IMR-90 (cell line): ENCODE data around the gene NCKIPSD. TPM values are rescaled to one million over a fixed set of nuclear protein-coding genes. Genes with fewer than 3 reads are reported as not detected.

Experiments
- ATAC-seq: fragments of 200-7000 bp; cut with Tn5 transposase; 2 replicates; pipeline ENCODE4 v1.9.1; 2020; ENCODE audit warnings: low read depth, mild to moderate bottlenecking, moderate library complexity
- BruUV-seq: library from RNA; stranded (reverse); fragments of 400-500 nt; replicated peaks from 2 replicates; lab custom pipeline; 2021; lab: Mats Ljungman, UMichigan
- CTCF ChIA-PET: fragments of 300-600 bp; formaldehyde crosslinking; extraction: SDS; loops from one replicate; lab custom pipeline; 2021; ENCODE audit warnings: antibody characterized with exemption; lab: Yijun Ruan, JAX
- POLR2A ChIA-PET: fragments of 300-600 bp; sonication (Branson Sonifier 250); formaldehyde crosslinking; loops from one replicate; lab custom pipeline; 2022; ENCODE audit warnings: antibody characterized with exemption; ENCODE audit not compliant: unreplicated experiment; lab: Charles Lee
- DNase-seq: peaks from one replicate; pipeline ENCODE4 v3.0.0; 2013
- H2AFZ ChIP-seq: replicated peaks from 2 replicates; pipeline ENCODE3; 2013; ENCODE audit warnings: low read length, mild to moderate bottlenecking; ENCODE audit not compliant: poor library complexity
- H2AK5ac ChIP-seq: 2 replicates; pipeline ENCODE4 v1.6.1; 2013; ENCODE audit warnings: low read depth, low read length, inconsistent platforms
- H2AK9ac ChIP-seq: replicated peaks from 2 replicates; pipeline ENCODE3; 2013; ENCODE audit warnings: mild to moderate bottlenecking, low read depth, low read length, moderate library complexity; ENCODE audit not compliant: poor library complexity
- H2BK120ac ChIP-seq: 2 replicates; pipeline ENCODE4 v1.6.1; 2013; ENCODE audit warnings: low read depth, low read length, inconsistent platforms
- H2BK15ac ChIP-seq: 3 replicates; pipeline ENCODE4 v1.6.1; 2013; ENCODE audit warnings: low read depth, low read length, inconsistent platforms
- H2BK20ac ChIP-seq: 2 replicates; pipeline ENCODE4 v1.6.1; 2013; ENCODE audit warnings: low read depth, mild to moderate bottlenecking, inconsistent platforms, low read length, moderate library complexity
- H2BK5ac ChIP-seq: 2 replicates; pipeline ENCODE4 v1.6.1; 2013; ENCODE audit warnings: mild to moderate bottlenecking, low read depth, low read length, inconsistent platforms; ENCODE audit not compliant: poor library complexity, severe bottlenecking
- H3K14ac ChIP-seq: replicated peaks from 2 replicates; pipeline ENCODE4 v1.6.1; 2013; ENCODE audit warnings: low read depth, low read length, inconsistent platforms
- H3K18ac ChIP-seq: 2 replicates; pipeline ENCODE4 v1.6.1; 2013; ENCODE audit warnings: low read depth, low read length, control low read depth
- H3K23ac ChIP-seq: 2 replicates; pipeline ENCODE4 v1.6.1; 2013; ENCODE audit warnings: low read depth, low read length, inconsistent platforms
- H3K27ac ChIP-seq: 2 replicates; pipeline ENCODE4 v1.5.1; 2013; ENCODE audit warnings: mild to moderate bottlenecking, control low read depth, low read length; ENCODE audit not compliant: insufficient read depth
- H3K27me3 ChIP-seq: 2 replicates; pipeline ENCODE4 v1.6.1; 2013; ENCODE audit warnings: low read length; ENCODE audit not compliant: control insufficient read depth, insufficient read depth
- H3K36me3 ChIP-seq: 2 replicates; pipeline ENCODE4 v1.6.1; 2013; ENCODE audit warnings: low read length, mixed read lengths; ENCODE audit not compliant: control insufficient read depth, insufficient read depth
- H3K4ac ChIP-seq: 2 replicates; pipeline ENCODE4 v1.6.1; 2013; ENCODE audit warnings: low read depth, low read length, inconsistent platforms
- H3K4me1 ChIP-seq: 2 replicates; pipeline ENCODE4 v1.6.1; 2013; ENCODE audit warnings: low read length, mixed read lengths; ENCODE audit not compliant: control insufficient read depth, insufficient read depth
- H3K4me2 ChIP-seq: 2 replicates; pipeline ENCODE4 v1.6.1; 2013; ENCODE audit warnings: low read depth, mild to moderate bottlenecking, control low read depth, low read length, moderate library complexity
- H3K4me3 ChIP-seq: 2 replicates; pipeline ENCODE4 v1.5.1; 2013; ENCODE audit warnings: low read depth, mild to moderate bottlenecking, control low read depth, low read length, moderate library complexity; ENCODE audit not compliant: insufficient read depth
- H3K56ac ChIP-seq: 2 replicates; pipeline ENCODE4 v1.6.1; 2013; ENCODE audit warnings: low read length, inconsistent platforms; ENCODE audit not compliant: insufficient read depth; ENCODE audit errors: extremely low read depth
- H3K79me1 ChIP-seq, 2 experiments: 2 replicates each; pipeline ENCODE4 v1.6.1; 2013; ENCODE audit warnings: low read length in 2 of 2, inconsistent platforms in 1 of 2, low read depth in 1 of 2
- H3K9ac ChIP-seq: 2 replicates; pipeline ENCODE4 v1.6.1; 2013; ENCODE audit warnings: low read depth, low read length, control low read depth
- H3K9me1 ChIP-seq: 2 replicates; pipeline ENCODE4 v1.6.1; 2013; ENCODE audit warnings: low read length, inconsistent platforms; ENCODE audit not compliant: insufficient read depth
- H3K9me3 ChIP-seq: 2 replicates; pipeline ENCODE4 v1.6.1; 2013; ENCODE audit warnings: low read length; ENCODE audit not compliant: control insufficient read depth, insufficient read depth
- H4K20me1 ChIP-seq: 2 replicates; pipeline ENCODE4 v1.6.1; 2013; ENCODE audit warnings: low read length, inconsistent platforms; ENCODE audit not compliant: insufficient read depth
- H4K5ac ChIP-seq: 2 replicates; pipeline ENCODE4 v1.6.1; 2013; ENCODE audit warnings: mild to moderate bottlenecking, low read depth, low read length, control low read depth
- H4K8ac ChIP-seq, 2 experiments: 2 replicates each; pipeline ENCODE4 v1.6.1; 2013; ENCODE audit warnings: low read depth in 2 of 2, low read length in 2 of 2, control low read depth in 1 of 2, inconsistent platforms in 1 of 2
- H4K91ac ChIP-seq: 2 replicates; pipeline ENCODE4 v1.6.1; 2013; ENCODE audit warnings: low read depth, low read length, inconsistent platforms; ENCODE audit not compliant: insufficient read depth
- BHLHE40 ChIP-seq: fragments of 150-350 bp; IDR thresholded peaks from 2 replicates; pipeline ENCODE4 v1.6.1; 2016; ENCODE audit warnings: mild to moderate bottlenecking, low read depth, low read length
- CHD1 ChIP-seq: IDR thresholded peaks from 2 replicates; pipeline ENCODE4 v1.6.1; 2012; ENCODE audit warnings: low read depth, low read length, improper control_type of control experiment
- MAFK ChIP-seq: IDR thresholded peaks from 2 replicates; pipeline ENCODE4 v1.6.1; 2012; ENCODE audit warnings: low read depth, low read length, improper control_type of control experiment
- MAZ ChIP-seq: IDR thresholded peaks from 2 replicates; pipeline ENCODE4 v1.6.1; 2012; ENCODE audit warnings: low read depth, mild to moderate bottlenecking, low read length, improper control_type of control experiment, moderate library complexity, borderline replicate concordance
- MXI1 ChIP-seq: IDR thresholded peaks from 2 replicates; pipeline ENCODE4 v1.6.1; 2012; ENCODE audit warnings: low read depth, mild to moderate bottlenecking, low read length, moderate library complexity, borderline replicate concordance
- POLR2A ChIP-seq: IDR thresholded peaks from 2 replicates; pipeline ENCODE4 v1.6.1; 2012; ENCODE audit warnings: mild to moderate bottlenecking, low read depth, low read length
- RAD21 ChIP-seq: IDR thresholded peaks from 2 replicates; pipeline ENCODE4 v1.6.1; 2012; ENCODE audit warnings: low read length, improper control_type of control experiment
- RCOR1 ChIP-seq: IDR thresholded peaks from 2 replicates; pipeline ENCODE4 v1.6.1; 2012; ENCODE audit warnings: mild to moderate bottlenecking, low read length, improper control_type of control experiment; ENCODE audit not compliant: insufficient replicate concordance
- RFX5 ChIP-seq: IDR thresholded peaks from 2 replicates; pipeline ENCODE4 v1.8.0; 2012; ENCODE audit warnings: low read depth, mild to moderate bottlenecking, low read length, moderate library complexity
- WGBS, 2 experiments: methylation state at CpG; one replicate each; pipeline versions ENCODE4 v1.1.5 to v1.1.7; 2013; ENCODE audit warnings: missing lambda C conversion rate in 2 of 2; ENCODE audit not compliant: insufficient read length in 1 of 2; ENCODE audit errors: extremely low coverage in 2 of 2; 5-methylcytosine and 5-hydroxymethylcytosine counted together
- dilution Hi-C: fragments of 300-500 bp; cut with HindIII; formaldehyde crosslinking; loops from one replicate; pipeline ENCODE4 v1.14.3; 2018; ENCODE audit warnings: low sequenced_read_pairs; ENCODE audit not compliant: unreplicated experiment
- in situ Hi-C: fragments of 300-500 bp; cut with MboI; formaldehyde crosslinking; loops from 3 replicates; pipeline ENCODE4 v1.14.3; 2019; ENCODE audit warnings: low sequenced_read_pairs, inconsistent platforms, mixed read lengths
- intact Hi-C: fragments of 100-400 bp; cut with micrococcal nuclease; formaldehyde crosslinking; loops from 2 replicates; pipeline ENCODE4 v1.10.0; 2022
- polyA plus RNA-seq, 3 experiments: library from polyadenylated mRNA; depleted of rRNA; stranded (reverse); fragments of >200 nt; gene quantifications; 2 replicates each; pipeline ENCODE4 v1.2.3, GENCODE V29; 2012; ENCODE audit warnings: low replicate concordance in 1 of 3
- total RNA-seq: library from RNA; depleted of rRNA; stranded (reverse); fragments of >200 nt; gene quantifications from 2 replicates; pipeline ENCODE4 v1.2.3, GENCODE V29; 2012
- TF ChIP-seq, protein P1 (sequence below): conservative IDR thresholded peaks from 2 replicates; pipeline ENCODE4 v1.5.1; 2012; ENCODE audit warnings: mild to moderate bottlenecking, low read depth, low read length, improper control_type of control experiment
- TF ChIP-seq, protein P2 (sequence below): fragments of 150-350 bp; IDR thresholded peaks from 2 replicates; pipeline ENCODE4 v1.6.1; 2017; ENCODE audit warnings: mild to moderate bottlenecking, antibody characterized with exemption, low read length, low read depth

NCKIPSD gene
- total and polyA plus RNA-seq, 2 of the 4 experiments (the other 2 are of a cell fraction), result 21.0 to 38.3 TPM

DNA sequence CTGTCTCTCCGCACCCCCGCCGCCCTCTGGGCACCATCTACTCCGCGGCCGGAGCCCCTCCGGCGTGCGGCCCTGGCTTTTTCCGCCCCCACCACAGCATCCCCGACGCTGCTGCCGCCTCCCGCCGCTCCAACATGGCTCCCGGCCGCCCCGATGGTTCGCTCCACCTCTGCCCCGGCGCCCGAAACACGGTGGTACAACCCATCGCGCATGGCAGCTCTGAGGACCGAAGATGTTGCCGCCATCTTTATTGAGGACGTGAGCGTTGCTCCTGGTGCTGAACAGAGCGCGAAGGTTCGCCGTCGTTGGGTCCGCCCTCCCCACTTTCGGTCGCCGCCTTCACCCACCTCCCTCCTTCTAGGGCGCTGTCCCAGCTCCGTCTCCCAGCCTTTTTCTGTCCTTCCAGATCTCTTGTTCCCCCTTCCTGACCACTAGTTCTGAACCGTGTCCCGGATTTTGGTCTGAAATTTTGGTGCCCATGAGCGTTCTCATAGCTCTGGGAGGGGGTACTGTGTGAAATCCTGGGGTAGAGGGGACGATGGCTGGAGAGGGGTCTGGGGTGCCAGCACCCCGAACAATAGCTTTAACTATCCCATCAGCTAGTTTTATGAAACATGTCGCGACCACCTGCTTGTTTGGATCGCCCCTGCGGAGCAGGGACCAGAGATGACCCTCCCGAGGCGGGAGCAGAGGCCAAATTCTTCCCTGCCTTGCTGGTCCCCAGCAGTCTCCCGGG, 22.8 kb downstream of the NCKIPSD start, which contains the start of gene CELSR3:
CELSR3 (minus strand) TSS at position 134 of the 736 bp plus-strand sequence. CDS start 252 bp downstream, outside the sequence.
- POLR2A ChIA-PET, result interaction anchor here (0.6 to 0.8 kb wide), 2 partner anchors 38 to 65 kb away, joined by 15 to 18 read pairs; no protein-coding TSS in a partner anchor
- no TSS peak for BruUV-seq

More for the DNA sequence above, 22.8 kb downstream of the NCKIPSD start, which contains the start of gene CELSR3:
- Histone ChIP-seq H3K9me3 (no peaks in the 10 kb centered on the region), H3K27me3 (no peaks in the 10 kb centered on the region), H3K9ac (peak within 1 kb of the TSS; percentile 79), H3K4me1 (no peaks in the 10 kb centered on the region; the same call in 1 of the 2 replicates), H3K23ac (peak within 1 kb of the TSS; percentile 80), H3K56ac (peak within 1 kb of the TSS; percentile 89), H3K14ac (peak within 1 kb of the TSS; percentile 90), H2BK20ac (peak within 1 kb of the TSS; percentile 14; the same call in 1 of the 2 replicates), H3K9me1 (peaks cover 5% of the 10 kb centered on the region), H2AFZ (peak within 1 kb of the TSS; percentile 91), H3K79me1 (peaks cover 0 to 5% of the 10 kb centered on the region in 2 experiments; a peak in 1 of 4 replicates), H3K4me3 (peak within 1 kb of the TSS; percentile 56), H2BK5ac (peak within 1 kb of the TSS; percentile 75), H2AK9ac (peak within 1 kb of the TSS; percentile 99), H2AK5ac (peak within 1 kb of the TSS; percentile 48), H3K4me2 (peak within 1 kb of the TSS; percentile 73), H3K27ac (peak within 1 kb of the TSS; percentile 92), H2BK15ac (peak within 1 kb of the TSS; percentile 67; the same call in 2 of the 3 replicates), H4K91ac (peak within 1 kb of the TSS; percentile 95), H3K4ac (peak within 1 kb of the TSS; percentile 91), H4K8ac (peak within 1 kb of the TSS; percentile 67 to 94), H2BK120ac (peak within 1 kb of the TSS; percentile 75), H3K36me3 (no peaks in the 10 kb centered on the region), H4K20me1 (no peaks in the 10 kb centered on the region), H4K5ac (peak within 1 kb of the TSS; percentile 54), H3K18ac (peak within 1 kb of the TSS; percentile 27)
- CTCF ChIA-PET, result interaction anchor here (0.7 to 2.0 kb wide), 4 partner anchors 23 to 65 kb away, joined by 3 to 5 read pairs (median 4); partner anchors contain the start of genes NCKIPSD and SLC26A6
- TF ChIP-seq RFX5 (no peak), MXI1 (no peak; the same call in 1 of the 2 replicates), RCOR1 (no peak), MAFK (no peak), POLR2A (peak; percentile 49; the same call in 1 of the 2 replicates), MAZ (no peak; the same call in 1 of the 2 replicates), CHD1 (peak; percentile 91), BHLHE40 (peak; percentile 96), RAD21 (no peak)
- TF ChIP-seq, protein P1, sequence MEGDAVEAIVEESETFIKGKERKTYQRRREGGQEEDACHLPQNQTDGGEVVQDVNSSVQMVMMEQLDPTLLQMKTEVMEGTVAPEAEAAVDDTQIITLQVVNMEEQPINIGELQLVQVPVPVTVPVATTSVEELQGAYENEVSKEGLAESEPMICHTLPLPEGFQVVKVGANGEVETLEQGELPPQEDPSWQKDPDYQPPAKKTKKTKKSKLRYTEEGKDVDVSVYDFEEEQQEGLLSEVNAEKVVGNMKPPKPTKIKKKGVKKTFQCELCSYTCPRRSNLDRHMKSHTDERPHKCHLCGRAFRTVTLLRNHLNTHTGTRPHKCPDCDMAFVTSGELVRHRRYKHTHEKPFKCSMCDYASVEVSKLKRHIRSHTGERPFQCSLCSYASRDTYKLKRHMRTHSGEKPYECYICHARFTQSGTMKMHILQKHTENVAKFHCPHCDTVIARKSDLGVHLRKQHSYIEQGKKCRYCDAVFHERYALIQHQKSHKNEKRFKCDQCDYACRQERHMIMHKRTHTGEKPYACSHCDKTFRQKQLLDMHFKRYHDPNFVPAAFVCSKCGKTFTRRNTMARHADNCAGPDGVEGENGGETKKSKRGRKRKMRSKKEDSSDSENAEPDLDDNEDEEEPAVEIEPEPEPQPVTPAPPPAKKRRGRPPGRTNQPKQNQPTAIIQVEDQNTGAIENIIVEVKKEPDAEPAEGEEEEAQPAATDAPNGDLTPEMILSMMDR, result no peak
- TF ChIP-seq, protein P2, sequence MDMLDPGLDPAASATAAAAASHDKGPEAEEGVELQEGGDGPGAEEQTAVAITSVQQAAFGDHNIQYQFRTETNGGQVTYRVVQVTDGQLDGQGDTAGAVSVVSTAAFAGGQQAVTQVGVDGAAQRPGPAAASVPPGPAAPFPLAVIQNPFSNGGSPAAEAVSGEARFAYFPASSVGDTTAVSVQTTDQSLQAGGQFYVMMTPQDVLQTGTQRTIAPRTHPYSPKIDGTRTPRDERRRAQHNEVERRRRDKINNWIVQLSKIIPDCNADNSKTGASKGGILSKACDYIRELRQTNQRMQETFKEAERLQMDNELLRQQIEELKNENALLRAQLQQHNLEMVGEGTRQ, result no peak
- in situ Hi-C loops, result loop anchor here (10.0 kb wide), 1 partner anchor 198 kb away; a partner anchor contains a TSS
- dilution Hi-C loops, result no loop called here
- 0% methylated on average over 18 of the region's 52 CpGs; no CpG with 5 or more reads in 1 of the 2 experiments for WGBS, 2 experiments
- ATAC-seq (peak; percentile 47), DNase-seq (peak; percentile 90)
- intact Hi-C loops, result loop anchor here (1.0 kb wide), 1 partner anchor 77 kb away; no protein-coding TSS in a partner anchor
